B cell (primary cell): ENCODE data around the gene C1orf174. TPM values are rescaled to one million over a fixed set of nuclear protein-coding genes. Genes with fewer than 3 reads are reported as not detected.

Experiments used
- ATAC-seq: fragments of 200-7000 bp; cut with Tn5 transposase; one replicate; pipeline ENCODE4 v1.10.0; 2021; ENCODE audit warnings: low read depth, mild to moderate bottlenecking, moderate number of reproducible peaks, moderate library complexity
- CTCF ChIA-PET: fragments of 350-600 bp; sonication (Branson Sonifier 250); formaldehyde crosslinking; loops from one replicate; lab custom pipeline; 2021; ENCODE audit warnings: antibody characterized with exemption, inconsistent platforms; lab: Charles Lee
- POLR2A ChIA-PET: fragments of 350-600 bp; sonication (Branson Sonifier 250); formaldehyde crosslinking; loops from one replicate; lab custom pipeline; 2021; ENCODE audit warnings: antibody characterized with exemption; lab: Charles Lee
- DNase-seq: peaks from one replicate; pipeline ENCODE4 v3.0.0; 2013
- H2AFZ ChIP-seq: 2 replicates; pipeline ENCODE4 v1.6.1; 2012; ENCODE audit warnings: mild to moderate bottlenecking, low read depth, low read length; ENCODE audit not compliant: insufficient read depth, poor library complexity, severe bottlenecking
- H3K27ac ChIP-seq, 2 donors: 1 replicate in 1 of 2; 2 replicates in 1 of 2; pipeline ENCODE4 v1.5.1; 2012 to 2013; ENCODE audit warnings: low read length in 2 of 2, mild to moderate bottlenecking in 2 of 2, moderate library complexity in 1 of 2
- H3K27me3 ChIP-seq, 4 experiments: fragments of 200-600 bp in 1 of 4; sonication (generic) in 1 of 4; replicated peaks in 1 of 4; 1 replicate in 2 of 4; 2 replicates in 2 of 4; pipeline versions ENCODE4 v1.6.1 to v1.7.0; 2013 to 2016; ENCODE audit warnings: low read length in 3 of 4, mild to moderate bottlenecking in 2 of 4, mixed read lengths in 1 of 4, moderate library complexity in 1 of 4; ENCODE audit not compliant: insufficient read depth in 4 of 4, control insufficient read depth in 3 of 4; ENCODE audit errors: control extremely low read depth in 1 of 4
- H3K36me3 ChIP-seq, 2 experiments: replicated peaks in 1 of 2; 1 replicate in 1 of 2; 2 replicates in 1 of 2; pipeline versions ENCODE4 v1.6.1 to v1.7.1; 2013; ENCODE audit warnings: low read length in 1 of 2; ENCODE audit not compliant: insufficient read depth in 2 of 2, control insufficient read depth in 1 of 2; ENCODE audit errors: control extremely low read depth in 1 of 2, extremely low read depth in 1 of 2
- H3K4me1 ChIP-seq, 2 donors: fragments of 200-600 bp in 1 of 2; sonication (generic) in 1 of 2; 1 replicate in 1 of 2; 2 replicates in 1 of 2; pipeline versions ENCODE4 v1.5.1 to v1.6.1; 2013 to 2017; ENCODE audit warnings: low read length in 2 of 2; ENCODE audit not compliant: control insufficient read depth in 2 of 2, insufficient read depth in 2 of 2
- H3K4me2 ChIP-seq: replicated peaks from 2 replicates; pipeline ENCODE3; 2012; ENCODE audit warnings: mild to moderate bottlenecking, low read depth, low read length; ENCODE audit not compliant: poor library complexity, severe bottlenecking
- H3K4me3 ChIP-seq, 5 experiments: fragments of 200-600 bp in 1 of 5; sonication (generic) in 1 of 5; 1 replicate in 3 of 5; 2 replicates in 2 of 5; pipeline versions ENCODE4 v1.5.1 to v1.7.0; 2011 to 2016; ENCODE audit warnings: low read length in 4 of 5, mild to moderate bottlenecking in 4 of 5, low read depth in 2 of 5, control low read depth in 1 of 5, moderate library complexity in 1 of 5; ENCODE audit not compliant: insufficient read depth in 1 of 5; ENCODE audit errors: control extremely low read depth in 1 of 5, extremely low read depth in 1 of 5
- H3K79me2 ChIP-seq: fragments of 200-600 bp; sonication (generic); one replicate; pipeline ENCODE4 v1.6.0; 2016; ENCODE audit warnings: low read length; ENCODE audit not compliant: control insufficient read depth, insufficient read depth
- H3K9ac ChIP-seq: fragments of 200-600 bp; sonication (generic); 2 replicates; pipeline ENCODE4 v1.6.1; 2017; ENCODE audit warnings: mild to moderate bottlenecking, low read length, moderate library complexity
- H3K9me3 ChIP-seq, 3 donors: one replicate each; pipeline versions ENCODE4 v1.6.1 to v1.7.1; 2013; ENCODE audit warnings: low read length in 2 of 3; ENCODE audit not compliant: control insufficient read depth in 2 of 3, insufficient read depth in 1 of 3; ENCODE audit errors: control extremely low read depth in 1 of 3
- H4K20me1 ChIP-seq: 2 replicates; pipeline ENCODE4 v1.6.0; 2012; ENCODE audit warnings: mild to moderate bottlenecking, low read length; ENCODE audit not compliant: insufficient read depth, control insufficient read depth, poor library complexity, severe bottlenecking
- H3K27ac Mint-ChIP-seq: one replicate; pipeline ENCODE4 v1.8.0; 2021; ENCODE audit warnings: mixed read lengths
- H3K27me3 Mint-ChIP-seq: one replicate; pipeline ENCODE4 v1.8.0; 2021; ENCODE audit warnings: mixed read lengths
- H3K4me1 Mint-ChIP-seq: one replicate; pipeline ENCODE4 v1.8.0; 2021; ENCODE audit warnings: mixed read lengths
- H3K4me3 Mint-ChIP-seq: one replicate; pipeline ENCODE4 v1.8.0; 2021; ENCODE audit warnings: mixed read lengths
- H3K9me3 Mint-ChIP-seq: one replicate; pipeline ENCODE4 v1.8.0; 2022; ENCODE audit warnings: mixed read lengths; ENCODE audit not compliant: insufficient read depth
- CTCF ChIP-seq: fragments of 200-600 bp; IDR thresholded peaks from one replicate; pipeline ENCODE4 v1.8.0; 2022; ENCODE audit warnings: antibody characterized with exemption, mild to moderate bottlenecking
- EZH2 ChIP-seq: IDR thresholded peaks from 2 replicates; pipeline ENCODE4 v1.6.1; 2012; ENCODE audit warnings: borderline replicate concordance, low read depth, mild to moderate bottlenecking, moderate library complexity, low read length; ENCODE audit not compliant: insufficient read depth, poor library complexity, severe bottlenecking
- WGBS: methylation state at CpG from one replicate; pipeline ENCODE4 v1.1.5; 2013; ENCODE audit warnings: missing lambda C conversion rate; ENCODE audit not compliant: insufficient coverage; 5-methylcytosine and 5-hydroxymethylcytosine counted together
- intact Hi-C: fragments of 100-400 bp; cut with micrococcal nuclease; formaldehyde crosslinking; loops from one replicate; pipeline ENCODE4 v1.10.0; 2022
- polyA plus RNA-seq: library from polyadenylated mRNA; depleted of rRNA; stranded (reverse); fragments of >200 nt; gene quantifications from 2 replicates; pipeline ENCODE4 v1.2.3, GENCODE V29; 2012
- total RNA-seq, 2 donors: library from RNA; stranded (reverse); fragments of 120-200 nt in 1 of 2; gene quantifications; 1 replicate in 1 of 2; 2 replicates in 1 of 2; pipeline versions ENCODE4 v1.2.3 to v1.2.4, GENCODE V29; 2013 to 2022

Gene C1orf174
- total and polyA plus RNA-seq, 2 donors (not counting 1 experiment from before 2014, with no cell fraction given) = 33.2 to 49.8 TPM

GRCh38 chr1:3944578-3945125 lies 44.6 kb upstream of the C1orf174 start:
- H3K9ac ChIP-seq = no peak overlapping the region
- no peaks in the 10 kb centered on the region for H4K20me1 ChIP-seq
- DNase-seq = no peak
- no peaks in the 10 kb centered on the region for H3K9me3 Mint-ChIP-seq
- intact Hi-C loops = no loop called here
- H2AFZ ChIP-seq = no peak overlapping the region
- H3K4me1 ChIP-seq = no peaks in the 10 kb centered on the region
- POLR2A ChIA-PET = no interaction called here
- TF ChIP-seq EZH2 (no peak), CTCF (no peak)
- CTCF ChIA-PET = no interaction called here
- no peak overlapping the region for H3K27ac ChIP-seq
- no peak for ATAC-seq
- H3K4me2 ChIP-seq = no peak overlapping the region
- no peaks in the 10 kb centered on the region for H3K4me1 Mint-ChIP-seq
- H3K79me2 ChIP-seq = no peaks in the 10 kb centered on the region
- 86% methylated on average over 10 of the region's 13 CpGs for WGBS
- H3K27me3 Mint-ChIP-seq = peaks cover 14% of the 10 kb centered on the region
- H3K27ac Mint-ChIP-seq = no peak overlapping the region
- H3K27me3 ChIP-seq = peaks cover 0 to 4% (median 0%) of the 10 kb centered on the region in 4 experiments
- peaks cover 0 to 12% (median 2%) of the 10 kb centered on the region in 3 donors for H3K9me3 ChIP-seq
- H3K4me3 Mint-ChIP-seq = no peak overlapping the region
- H3K4me3 ChIP-seq = no peak overlapping the region
- no peaks in the 10 kb centered on the region for H3K36me3 ChIP-seq

- H3K4me2 ChIP-seq = no peak overlapping the region
- TF ChIP-seq CTCF = no peak
- no peak for TF ChIP-seq EZH2
- POLR2A ChIA-PET = no interaction called here
- no peak overlapping the region for H3K9ac ChIP-seq
- Mint-ChIP-seq H3K27ac (peak overlapping the region; percentile 3), H3K27me3 (peaks cover 9% of the 10 kb centered on the region), H3K4me1 (no peaks in the 10 kb centered on the region), H3K4me3 (no peak overlapping the region), H3K9me3 (no peaks in the 10 kb centered on the region)
- H4K20me1 ChIP-seq = no peaks in the 10 kb centered on the region
- peaks cover 0 to 18% (median 0%) of the 10 kb centered on the region in 3 donors for H3K9me3 ChIP-seq
- 89% methylated on average over 21 of the region's 29 CpGs for WGBS
- H3K36me3 ChIP-seq = no peaks in the 10 kb centered on the region
- H3K79me2 ChIP-seq = no peaks in the 10 kb centered on the region
- CTCF ChIA-PET = no interaction called here
- no peak overlapping the region for H2AFZ ChIP-seq
- no peak for ATAC-seq
- H3K4me3 ChIP-seq = no peak overlapping the region
- no peak overlapping the region for H3K27ac ChIP-seq
- intact Hi-C loops = no loop called here
- no peaks in the 10 kb centered on the region for H3K4me1 ChIP-seq
- DNase-seq = no peak
- peaks cover 0 to 4% (median 0%) of the 10 kb centered on the region in 4 experiments for H3K27me3 ChIP-seq
Measured at GRCh38 chr1:3943806-3944577, 43.9 kb upstream of the C1orf174 start.
